Measurements from ENCODE around the gene TSPYL1. TPM values are rescaled to one million over a fixed set of nuclear protein-coding genes. Genes with fewer than 3 reads are reported as not detected.

Gene TSPYL1
- total RNA-seq, 4 donors from 2014 or later = 38.2 to 68.8 (median 50.1) TPM

DNA sequence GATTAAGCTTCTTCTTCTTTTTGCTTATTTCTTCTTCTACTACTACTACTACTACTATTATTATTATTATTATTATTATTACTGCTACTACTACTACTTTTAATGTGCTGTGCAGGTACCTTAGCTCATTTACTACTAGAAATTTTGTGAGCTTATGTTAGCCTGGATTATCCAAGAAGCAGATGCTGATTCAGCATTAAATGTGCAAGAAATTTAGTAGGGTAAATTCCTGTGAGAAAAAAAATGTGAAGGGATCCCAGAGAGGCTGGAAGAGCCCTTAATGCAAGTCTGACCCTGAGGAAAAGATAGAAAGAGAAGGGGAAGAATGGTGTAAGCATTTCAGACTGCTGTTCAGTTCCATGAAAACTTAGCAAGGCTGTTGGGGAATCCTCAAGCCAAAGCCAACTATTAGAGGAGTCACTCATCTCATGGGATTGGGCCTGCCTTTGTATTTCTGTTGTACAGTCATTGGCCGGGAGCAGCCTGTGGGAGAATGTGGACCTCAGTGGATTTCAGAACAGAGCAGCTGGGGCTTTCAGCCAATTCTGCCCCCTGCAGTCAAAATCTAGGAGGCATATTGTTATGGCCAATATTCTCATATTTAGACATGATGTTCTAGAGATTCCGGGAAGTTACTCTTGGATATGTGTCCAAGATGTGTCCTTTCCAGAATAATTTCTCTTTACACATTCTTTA, 37.2 kb upstream of the TSPYL1 start:
- TF ChIP-seq, protein P1, sequence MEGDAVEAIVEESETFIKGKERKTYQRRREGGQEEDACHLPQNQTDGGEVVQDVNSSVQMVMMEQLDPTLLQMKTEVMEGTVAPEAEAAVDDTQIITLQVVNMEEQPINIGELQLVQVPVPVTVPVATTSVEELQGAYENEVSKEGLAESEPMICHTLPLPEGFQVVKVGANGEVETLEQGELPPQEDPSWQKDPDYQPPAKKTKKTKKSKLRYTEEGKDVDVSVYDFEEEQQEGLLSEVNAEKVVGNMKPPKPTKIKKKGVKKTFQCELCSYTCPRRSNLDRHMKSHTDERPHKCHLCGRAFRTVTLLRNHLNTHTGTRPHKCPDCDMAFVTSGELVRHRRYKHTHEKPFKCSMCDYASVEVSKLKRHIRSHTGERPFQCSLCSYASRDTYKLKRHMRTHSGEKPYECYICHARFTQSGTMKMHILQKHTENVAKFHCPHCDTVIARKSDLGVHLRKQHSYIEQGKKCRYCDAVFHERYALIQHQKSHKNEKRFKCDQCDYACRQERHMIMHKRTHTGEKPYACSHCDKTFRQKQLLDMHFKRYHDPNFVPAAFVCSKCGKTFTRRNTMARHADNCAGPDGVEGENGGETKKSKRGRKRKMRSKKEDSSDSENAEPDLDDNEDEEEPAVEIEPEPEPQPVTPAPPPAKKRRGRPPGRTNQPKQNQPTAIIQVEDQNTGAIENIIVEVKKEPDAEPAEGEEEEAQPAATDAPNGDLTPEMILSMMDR (IDR thresholded peaks at IDR 0.05; ENCODE audit: low read depth) = no peak

DNA sequence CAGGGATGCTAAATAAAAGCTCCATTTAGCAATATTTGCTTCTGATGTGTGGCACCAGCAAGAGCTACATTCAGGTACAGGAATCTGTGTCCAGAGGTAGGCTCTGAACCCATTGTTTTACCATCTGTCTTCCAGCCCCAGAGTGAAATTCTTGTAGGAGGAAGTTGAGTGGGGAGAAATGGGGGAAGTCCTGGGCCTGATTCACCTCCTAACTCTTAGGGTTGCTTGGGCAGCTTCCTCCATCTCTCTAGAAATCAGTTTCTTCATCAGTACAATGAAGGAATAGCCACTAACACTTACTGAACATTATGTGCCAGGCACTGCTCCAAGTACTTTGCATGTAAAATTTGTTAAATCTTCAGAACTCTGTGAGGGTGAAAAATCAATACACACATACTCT, 35.1 kb upstream of the TSPYL1 start:
- TF ChIP-seq, protein P1 (IDR thresholded peaks at IDR 0.05; ENCODE audit: low read depth) = no peak

DNA sequence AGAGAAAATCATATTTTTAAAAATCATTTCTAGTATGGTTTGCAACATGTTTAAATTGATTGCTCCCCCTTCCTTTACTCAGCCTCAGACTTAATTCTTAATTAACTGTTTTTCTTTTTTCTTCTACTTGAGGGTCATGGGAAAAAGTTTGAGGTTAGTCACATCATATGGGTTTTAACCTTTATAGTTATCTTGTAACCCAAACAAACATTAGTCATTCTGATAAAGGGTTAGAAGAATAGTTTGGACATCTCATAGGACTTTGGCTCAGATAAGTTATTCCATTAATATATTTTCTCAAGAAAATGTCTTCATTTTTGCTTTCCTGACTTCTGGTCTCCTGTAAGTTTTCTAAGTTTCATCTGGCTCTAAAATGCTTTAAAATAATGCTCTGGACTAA, 34.5 kb upstream of the TSPYL1 start:
- TF ChIP-seq, protein P1 (IDR thresholded peaks at IDR 0.05; ENCODE audit: low read depth) = no peak

DNA sequence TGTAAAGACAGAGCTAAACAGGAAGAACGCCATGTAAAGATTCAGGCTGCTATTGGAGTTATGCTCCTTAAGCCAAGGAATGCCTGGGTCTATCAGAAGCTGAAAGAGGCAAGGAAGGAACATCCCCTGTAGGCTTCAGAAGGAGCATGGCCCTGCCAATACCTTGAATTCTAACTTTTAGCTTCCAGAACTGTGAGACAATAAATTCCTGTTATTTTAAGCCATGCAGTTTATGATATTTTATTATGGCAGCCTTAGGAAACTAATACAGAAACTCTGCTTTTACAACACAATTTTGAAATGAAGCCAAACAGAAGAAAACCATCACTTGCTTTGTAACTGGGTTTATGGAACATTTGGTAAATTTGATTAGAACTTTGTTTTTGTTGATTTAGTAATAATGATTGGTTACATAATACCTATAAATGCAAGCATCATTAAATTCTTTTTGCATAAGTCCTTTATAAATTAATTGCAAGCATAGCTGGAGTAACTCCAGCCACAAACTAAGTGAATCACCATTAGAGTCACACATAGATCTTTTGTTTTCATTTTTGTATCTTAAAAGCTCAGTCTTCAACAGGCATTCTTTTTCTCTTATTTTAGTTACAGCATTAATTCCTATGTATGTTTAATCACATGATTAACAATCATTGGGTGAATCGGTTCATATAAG, 33.5 kb upstream of the TSPYL1 start:
- TF ChIP-seq, protein P1 (IDR thresholded peaks at IDR 0.05; ENCODE audit: low read depth) = no peak

DNA sequence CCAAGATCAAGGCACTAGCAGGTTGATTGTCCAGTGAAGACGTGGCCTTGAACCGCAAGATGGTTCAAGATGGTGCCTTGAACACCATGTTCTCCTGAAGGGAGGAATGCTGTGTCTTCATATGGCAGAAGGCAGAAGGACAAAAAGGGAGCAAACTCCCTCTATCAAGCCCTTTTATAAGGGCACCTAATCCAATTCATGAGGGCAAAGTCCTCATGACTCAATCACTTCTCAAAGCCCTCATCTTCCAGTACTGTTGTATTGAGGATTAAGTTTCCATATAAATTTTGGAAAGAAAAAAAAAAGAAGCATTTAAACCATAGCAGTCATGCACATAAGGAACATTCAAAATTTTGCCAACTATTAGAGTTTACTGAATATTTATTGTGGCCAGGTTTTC, 29.9 kb upstream of the TSPYL1 start:
- TF ChIP-seq, protein P1 (IDR thresholded peaks at IDR 0.05; ENCODE audit: low read depth) = no peak

DNA sequence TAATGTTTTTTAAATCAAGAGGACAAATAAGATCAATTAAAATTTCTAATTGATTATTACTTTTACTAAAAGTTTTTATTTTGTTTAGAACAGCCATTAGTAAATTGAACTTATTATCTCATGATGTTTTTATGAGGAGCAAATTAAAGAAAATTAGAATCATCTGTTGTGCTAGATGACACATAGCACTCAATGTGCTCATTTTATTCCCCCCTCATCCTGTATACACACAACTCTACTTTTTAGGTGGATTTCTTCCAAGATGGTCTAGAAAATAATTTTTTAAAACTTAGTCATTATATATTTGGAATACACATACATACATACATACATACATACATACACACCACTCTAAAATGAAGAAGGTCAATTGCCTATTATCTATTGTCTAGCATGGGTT, 29.3 kb upstream of the TSPYL1 start:
- TF ChIP-seq, protein P1 (IDR thresholded peaks at IDR 0.05; ENCODE audit: low read depth) = no peak

DNA sequence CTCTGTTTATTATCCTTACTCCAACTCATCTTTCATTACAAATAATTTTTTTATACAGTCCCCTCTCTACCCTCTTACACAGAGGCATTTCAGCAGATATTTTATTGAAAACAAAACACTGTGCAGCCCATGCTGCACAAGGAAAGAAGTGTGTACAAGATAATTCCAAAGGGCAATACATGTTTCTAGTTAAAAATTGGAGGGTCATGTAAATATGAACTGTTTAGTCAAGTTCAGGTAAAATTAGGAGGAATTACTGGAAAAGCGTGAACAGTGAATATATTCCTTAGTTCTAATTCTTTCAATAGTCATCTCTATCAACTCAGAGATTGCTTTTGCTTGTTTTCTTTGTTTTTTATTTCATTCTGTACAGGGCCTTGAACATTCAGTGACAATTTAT, 27.9 kb upstream of the TSPYL1 start:
- TF ChIP-seq, protein P1 (IDR thresholded peaks at IDR 0.05; ENCODE audit: low read depth) = no peak
